HepG2 (cell line): ENCODE measurements around the gene GPR176. TPM values are rescaled to one million over a fixed set of nuclear protein-coding genes. Genes with fewer than 3 reads are reported as not detected.

Source experiments
- ATAC-seq: fragments of 200-7000 bp; cut with Tn5 transposase; 3 replicates; pipeline ENCODE4 v1.9.1; 2020; ENCODE audit warnings: mild to moderate bottlenecking, moderate library complexity
- BruUV-seq: library from RNA; stranded (reverse); fragments of 400-500 nt; replicated peaks from 2 replicates; lab custom pipeline; 2021; lab: Mats Ljungman, UMichigan
- CTCF ChIA-PET: fragments of 300-600 bp; formaldehyde crosslinking; extraction: SDS; loops from one replicate; lab custom pipeline; 2021; ENCODE audit warnings: low total read pairs, inconsistent platforms, low intra/inter-chr PET ratio; lab: Yijun Ruan, JAX
- POLR2A ChIA-PET: fragments of 350-600 bp; sonication (Branson Sonifier 250); formaldehyde crosslinking; loops from one replicate; lab custom pipeline; 2020; ENCODE audit warnings: antibody characterized with exemption, inconsistent platforms; lab: Yijun Ruan, JAX
- DNase-seq: peaks from one replicate; pipeline ENCODE4 v3.0.0-alpha.2; 2015; ENCODE audit warnings: low spot score
- FAIRE-seq: peaks from 3 replicates; lab custom pipeline; 2011; peaks lifted over from hg19 to GRCh38; lab: Jason Lieb, UNC
- H2AFZ ChIP-seq: one replicate; pipeline ENCODE4 v1.6.1; 2011; ENCODE audit warnings: low read length, inconsistent platforms
- H3K27ac ChIP-seq: fragments of 300-600 bp; 3 replicates; pipeline ENCODE4 v1.8.0; 2011; ENCODE audit warnings: mixed run types, mild to moderate bottlenecking, mixed read lengths, low read length, inconsistent platforms; ENCODE audit not compliant: insufficient read depth; ENCODE audit errors: extremely low read length
- H3K27me3 ChIP-seq, 2 experiments: fragments of 200-600 bp in 1 of 2; 2 replicates in 1 of 2; 3 replicates in 1 of 2; pipeline versions ENCODE4 v1.6.0 to v1.8.0; 2011; ENCODE audit warnings: low read length in 2 of 2, mild to moderate bottlenecking in 2 of 2, moderate library complexity in 2 of 2, inconsistent platforms in 1 of 2; ENCODE audit not compliant: insufficient read depth in 2 of 2, control insufficient read depth in 1 of 2
- H3K36me3 ChIP-seq, 2 experiments: fragments of 200-600 bp in 1 of 2; replicated peaks in 1 of 2; 2 replicates in 1 of 2; 3 replicates in 1 of 2; pipeline versions ENCODE4 v1.5.1 to v1.8.0; 2011; ENCODE audit warnings: low read length in 2 of 2, inconsistent platforms in 1 of 2; ENCODE audit not compliant: insufficient read depth in 2 of 2, control insufficient read depth in 1 of 2
- H3K4me1 ChIP-seq: 2 replicates; pipeline ENCODE4 v1.5.1; 2012; ENCODE audit warnings: low read length, inconsistent platforms; ENCODE audit not compliant: insufficient read depth
- H3K4me2 ChIP-seq: 2 replicates; pipeline ENCODE4 v1.6.0; 2011; ENCODE audit warnings: low read depth, low read length, inconsistent platforms
- H3K4me3 ChIP-seq, 3 experiments: fragments of 200-600 bp in 1 of 3; sonication (generic), shearing (Covaris generic) in 1 of 3; replicated peaks in 1 of 3; 2 replicates each; pipeline ENCODE4 v1.5.1; 2011 to 2016; ENCODE audit warnings: low read length in 3 of 3, inconsistent platforms in 2 of 3, low read depth in 2 of 3, mild to moderate bottlenecking in 2 of 3, control low read depth in 1 of 3, mixed read lengths in 1 of 3; ENCODE audit not compliant: insufficient read depth in 1 of 3
- H3K79me2 ChIP-seq: one replicate; pipeline ENCODE4 v1.6.1; 2011; ENCODE audit warnings: low read length, inconsistent platforms; ENCODE audit not compliant: insufficient read depth
- H3K9ac ChIP-seq: 2 replicates; pipeline ENCODE4 v1.6.0; 2011; ENCODE audit warnings: mild to moderate bottlenecking, low read depth, low read length, inconsistent platforms; ENCODE audit not compliant: insufficient read depth
- H3K9me3 ChIP-seq: 2 replicates; pipeline ENCODE4 v1.5.1; 2012; ENCODE audit warnings: mild to moderate bottlenecking, low read length
- H4K20me1 ChIP-seq: 2 replicates; pipeline ENCODE4 v1.6.0; 2011; ENCODE audit warnings: inconsistent platforms, mild to moderate bottlenecking, low read length, moderate library complexity; ENCODE audit not compliant: insufficient read depth
- AFF4 ChIP-seq: sonication (generic); formaldehyde crosslinking; IDR thresholded peaks from 2 replicates; pipeline ENCODE4 v1.4.0; 2020; ENCODE audit warnings: missing genetic modification reagents
- ARNTL ChIP-seq: sonication (generic); formaldehyde crosslinking; IDR thresholded peaks from 2 replicates; pipeline ENCODE4 v1.4.0; 2020; ENCODE audit warnings: mild to moderate bottlenecking, missing genetic modification reagents
- CHCHD3 ChIP-seq: sonication (generic); formaldehyde crosslinking; IDR thresholded peaks from 2 replicates; pipeline ENCODE4 v1.8.0; 2022; ENCODE audit warnings: mild to moderate bottlenecking, missing genetic modification reagents, moderate library complexity
- ESRRA ChIP-seq: sonication (generic); formaldehyde crosslinking; IDR thresholded peaks from 2 replicates; pipeline ENCODE4 v1.5.1; 2020; ENCODE audit warnings: mild to moderate bottlenecking, low read depth, missing genetic modification reagents
- MIER2 ChIP-seq: IDR thresholded peaks from 2 replicates; pipeline ENCODE4 v1.6.1; 2016; ENCODE audit warnings: missing biosample characterization, missing genetic modification reagents
- MZF1 ChIP-seq: sonication (generic); formaldehyde crosslinking; IDR thresholded peaks from 2 replicates; pipeline ENCODE4 v1.8.1; 2023; ENCODE audit warnings: mild to moderate bottlenecking, missing genetic modification reagents, borderline replicate concordance
- PCBP2 ChIP-seq: fragments of 200-400 bp; formaldehyde crosslinking; optimal IDR thresholded peaks from 2 replicates; pipeline ENCODE3; 2018; ENCODE audit warnings: low read length, low read depth; ENCODE audit not compliant: poor library complexity, severe bottlenecking
- SOX6 ChIP-seq, 2 experiments: fragments of 450-650 bp in 1 of 2; sonication (generic) in 1 of 2; formaldehyde crosslinking in 1 of 2; IDR thresholded peaks; 2 replicates each; pipeline versions ENCODE4 v1.4.0 to v1.6.1; 2017 to 2020; ENCODE audit warnings: antibody characterized with exemption in 1 of 2, mild to moderate bottlenecking in 1 of 2, missing genetic modification reagents in 1 of 2
- ZFX ChIP-seq: sonication (generic); formaldehyde crosslinking; IDR thresholded peaks from 2 replicates; pipeline ENCODE4 v1.4.0; 2020; ENCODE audit warnings: mild to moderate bottlenecking, low read depth, missing genetic modification reagents, moderate library complexity
- ZIK1 ChIP-seq: sonication (generic); formaldehyde crosslinking; IDR thresholded peaks from 2 replicates; pipeline ENCODE4 v1.5.0; 2020; ENCODE audit warnings: mild to moderate bottlenecking, low read depth, missing genetic modification reagents, borderline replicate concordance
- ZNF138 ChIP-seq: sonication (generic); formaldehyde crosslinking; IDR thresholded peaks from 2 replicates; pipeline ENCODE4 v1.5.0; 2020; ENCODE audit warnings: mild to moderate bottlenecking, low read depth, missing genetic modification reagents
- ZNF737 ChIP-seq: sonication (generic); formaldehyde crosslinking; IDR thresholded peaks from 2 replicates; pipeline ENCODE4 v1.5.0; 2020; ENCODE audit warnings: missing genetic modification reagents, mild to moderate bottlenecking, borderline replicate concordance
- ZNF878 ChIP-seq: sonication (generic); formaldehyde crosslinking; IDR thresholded peaks from 2 replicates; pipeline ENCODE4 v1.8.1; 2023; ENCODE audit warnings: mild to moderate bottlenecking, missing genetic modification reagents, moderate library complexity
- WGBS: methylation state at CpG from one replicate; pipeline ENCODE4 v1.1.6; 2017; ENCODE audit warnings: low lambda C conversion rate; 5-methylcytosine and 5-hydroxymethylcytosine counted together
- in situ Hi-C: cut with HindIII; loops from 2 replicates; pipeline ENCODE4 v1.10.0; 2017; ENCODE audit warnings: low pct_unique_long_range_greater_than_20kb; ENCODE audit not compliant: extremely low pct_ligation_motif_present
- intact Hi-C: fragments of 100-400 bp; cut with micrococcal nuclease; formaldehyde crosslinking; loops from one replicate; pipeline ENCODE4 v1.10.0; 2022; ENCODE audit not compliant: unreplicated experiment
- polyA plus RNA-seq, 8 experiments: library from polyadenylated mRNA; depleted of rRNA in 3 of 8; stranded (reverse) in 7 of 8; unstranded in 1 of 8; fragments of >200 nt; fragmentation: Illumina TruSeq in 4 of 8; extraction: Trizol in 4 of 8; gene quantifications; 2 replicates each; pipeline versions ENCODE4 v1.2.1 to v1.2.3, GENCODE V29; 2011 to 2016; ENCODE audit warnings: low read depth in 4 of 8, missing spikeins in 1 of 8, mixed read lengths in 1 of 8; ENCODE audit not compliant: insufficient read depth in 1 of 8
- total RNA-seq, 5 experiments: library from RNA; depleted of rRNA; stranded (reverse); fragments of >200 nt; fragmentation: Illumina TruSeq; extraction: Trizol; gene quantifications; 2 replicates each; pipeline ENCODE4 v1.2.3, GENCODE V29; 2016; ENCODE audit warnings: low read depth in 1 of 5

GPR176 gene
- total and polyA plus RNA-seq, 2 of the 13 experiments (the other 11 are each of a cell fraction or from before 2014, with no cell fraction given): 0.11 to 0.20 TPM

- FAIRE-seq: no peak
- ChIA-PET POLR2A (interaction anchor here (1.4 kb wide), 1 partner anchor 9 kb away, joined by 3 read pairs; no protein-coding TSS in a partner anchor), CTCF (no interaction called here)
- H3K9ac ChIP-seq: no peak overlapping the region
- intact Hi-C loops: no loop called here
- H3K36me3 ChIP-seq: no peaks in the 10 kb centered on the region
- no peak overlapping the region for H3K27ac ChIP-seq
- no peaks in the 10 kb centered on the region for H3K9me3 ChIP-seq
- H4K20me1 ChIP-seq: no peaks in the 10 kb centered on the region
- WGBS: 14% methylated on average over 2 of the region's 5 CpGs
- no peak overlapping the region for H3K4me3 ChIP-seq
- DNase-seq: no peak
- no peaks in the 10 kb centered on the region for H3K79me2 ChIP-seq
- peaks cover 2 to 4% of the 10 kb centered on the region in 2 experiments; a peak in 2 of 5 replicates for H3K27me3 ChIP-seq
- no peak overlapping the region for H2AFZ ChIP-seq
- BruUV-seq: no TSS peak
- in situ Hi-C loops: no loop called here
- H3K4me1 ChIP-seq: peaks cover 1% of the 10 kb centered on the region
- ATAC-seq: no peak
- H3K4me2 ChIP-seq: no peak overlapping the region
- TF ChIP-seq PCBP2 (no peak), CHCHD3 (CRISPR knock-in tag) (no peak), MIER2 (CRISPR knock-in tag) (no peak), ZNF737 (no peak), ZNF878 (no peak), ZNF138 (CRISPR knock-in tag) (no peak), ZIK1 (CRISPR knock-in tag) (no peak), ARNTL (CRISPR knock-in tag) (no peak), AFF4 (CRISPR knock-in tag) (no peak), ZFX (CRISPR knock-in tag) (no peak), ESRRA (CRISPR knock-in tag) (no peak), MZF1 (no peak), SOX6 (IDR thresholded peaks at IDR 0.05) (no peak), SOX6 (CRISPR knock-in tag; IDR thresholded peaks at IDR 0.05) (no peak)
These were observed 6.5 kb upstream of the GPR176 start for GRCh38 chr15:39926526-39926925.
